Right hindlimb (tissue), 1 donor: Measurements from ENCODE around the gene SARNP.
"Not testable (repeated sequence)": the region's sequence is repeated elsewhere in the genome, so short reads cannot be mapped to it uniquely, and the experiment has no call there.

Experiments used
- DNase-seq: peaks from one replicate; pipeline ENCODE4 v3.0.0-alpha.2; 2018

SARNP gene

GRCh38 chr12:55789171-55789570, 28.4 kb downstream of the SARNP start:
- DNase-seq, result no peak

GRCh38 chr12:55788546-55788945, 29.0 kb downstream of the SARNP start:
- no peak for DNase-seq

DNA sequence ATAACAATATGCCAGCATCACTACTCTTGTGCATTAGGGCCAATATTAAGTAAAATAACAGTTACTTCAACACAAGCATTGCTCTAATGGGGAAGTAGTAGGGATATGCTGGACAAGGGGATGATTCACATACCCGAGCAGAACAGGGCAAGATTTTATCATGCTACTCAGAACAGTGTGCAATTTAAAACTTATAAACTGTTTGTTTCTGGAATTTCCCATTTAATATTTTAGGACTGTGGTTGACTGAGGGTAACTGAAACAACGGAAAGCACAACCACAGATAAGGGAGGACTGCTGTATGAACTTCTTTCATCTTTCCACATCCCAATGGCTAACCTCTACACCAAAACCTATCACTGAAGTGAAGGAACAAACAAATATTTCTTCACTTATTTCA, 36.8 kb downstream of the SARNP start:
- no peak for DNase-seq

- no peak for DNase-seq
Observed at GRCh38 chr12:55777856-55778255, 39.7 kb downstream of the SARNP start.

- DNase-seq, result no peak
Observed at GRCh38 chr12:55771736-55772135, 45.8 kb downstream of the SARNP start.

DNA sequence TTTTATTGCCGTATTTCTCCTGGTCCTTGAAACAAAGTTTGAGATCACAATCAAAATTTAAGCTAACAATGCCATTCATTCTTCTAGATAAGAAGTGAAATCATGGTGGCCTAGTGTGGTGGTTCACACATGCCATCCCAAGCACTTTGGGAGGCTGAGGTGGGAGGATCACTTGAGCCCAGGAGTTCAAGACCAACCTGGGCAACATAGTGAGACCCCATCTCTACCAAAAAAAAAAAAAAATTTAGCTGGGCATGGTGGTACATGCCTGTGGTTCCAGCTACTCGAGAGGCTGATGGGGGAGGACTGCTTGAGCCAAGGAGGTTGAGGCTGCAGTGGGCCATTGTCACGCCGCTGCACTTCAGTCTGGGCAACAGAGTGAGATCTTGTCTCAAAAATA, 50.4 kb downstream of the SARNP start:
- DNase-seq, result no peak

DNA sequence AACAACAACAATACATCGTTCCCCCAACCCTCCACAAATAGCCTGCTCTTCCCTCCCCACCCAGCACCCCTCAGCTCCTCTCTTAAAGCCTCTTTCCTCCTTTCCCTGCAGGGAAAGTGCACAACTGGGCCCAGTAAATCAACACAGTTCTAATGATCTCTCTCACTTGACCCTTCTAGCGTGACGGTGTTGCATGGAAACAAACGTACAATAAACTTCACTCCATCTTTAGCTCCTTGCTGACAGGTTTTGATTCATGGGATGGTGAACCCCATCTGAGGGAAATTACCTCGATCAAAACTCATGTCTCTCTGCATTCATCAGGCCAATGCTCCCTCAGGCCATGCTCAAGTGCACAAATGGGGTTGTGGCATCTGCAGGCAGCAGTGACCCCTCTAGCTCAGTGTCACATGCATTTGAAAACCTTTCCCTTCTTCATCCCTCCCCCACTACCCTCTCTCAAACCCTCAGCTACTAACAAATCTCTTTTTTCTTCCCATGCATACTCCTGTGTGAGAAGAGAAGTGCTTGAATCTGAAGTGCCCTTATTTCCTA, 51.7 kb downstream of the SARNP start:
- DNase-seq, result no peak

DNA sequence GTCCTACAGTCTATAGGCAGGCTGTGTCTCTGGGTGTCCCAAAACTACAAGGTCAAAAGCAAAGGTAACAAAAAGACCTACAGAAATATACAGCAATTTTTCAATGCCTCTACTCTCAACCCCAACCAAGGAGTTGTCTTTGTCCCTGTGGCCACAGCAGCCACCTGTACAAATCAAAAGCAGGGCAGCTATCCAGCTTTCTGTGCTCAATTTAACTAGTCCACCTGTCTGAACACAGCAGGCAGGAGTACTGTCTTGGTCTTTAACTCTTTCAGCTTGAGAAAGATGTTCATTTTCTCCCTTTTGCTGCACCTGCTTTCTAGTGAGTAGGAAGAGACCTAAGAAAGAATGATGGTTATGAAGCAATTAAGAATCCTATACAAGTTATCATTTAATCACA, 54.9 kb downstream of the SARNP start:
- DNase-seq, result no peak

GRCh38 chr12:55760663-55761062, 56.9 kb downstream of the SARNP start:
- no peak for DNase-seq

GRCh38 chr12:55758575-55758974, 58.9 kb downstream of the SARNP start:
- not testable (repeated sequence) for DNase-seq

- DNase-seq, result no peak
Observed at GRCh38 chr12:55757701-55758100, 59.8 kb downstream of the SARNP start.

- DNase-seq, result no peak
Observed at GRCh38 chr12:55755246-55755645, 62.3 kb downstream of the SARNP start.

DNA sequence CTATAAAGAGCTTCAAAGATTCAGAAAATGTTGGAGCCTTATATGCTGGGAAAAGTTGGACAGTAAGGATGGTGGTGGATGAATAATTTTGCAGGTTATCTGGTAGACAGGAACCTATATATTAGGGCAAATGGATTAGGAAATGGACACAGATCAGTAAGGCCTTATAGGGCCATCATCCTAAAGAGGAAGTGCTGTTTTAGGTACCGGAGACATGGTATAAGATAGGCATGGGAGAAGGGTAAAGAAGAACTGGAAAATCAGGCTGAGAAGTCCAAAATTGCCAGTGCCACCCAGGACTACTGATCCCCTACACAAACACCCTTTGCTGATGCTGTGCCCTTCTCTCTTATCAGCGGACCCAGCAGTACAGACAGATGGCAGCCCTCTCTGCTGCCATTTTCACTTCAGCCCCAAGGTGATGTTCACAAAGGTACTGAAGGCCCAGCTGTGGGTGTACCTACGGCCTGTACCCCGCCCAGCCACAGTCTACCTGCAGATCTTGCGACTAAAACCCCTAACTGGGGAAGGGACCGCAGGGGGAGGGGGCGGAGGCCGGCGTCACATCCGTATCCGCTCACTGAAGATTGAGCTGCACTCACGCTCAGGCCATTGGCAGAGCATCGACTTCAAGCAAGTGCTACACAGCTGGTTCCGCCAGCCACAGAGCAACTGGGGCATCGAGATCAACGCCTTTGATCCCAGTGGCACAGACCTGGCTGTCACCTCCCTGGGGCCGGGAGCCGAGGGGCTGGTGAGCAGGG, 69.1 kb downstream of the SARNP start:
- DNase-seq, result no peak

GRCh38 chr12:55746913-55747231, 70.7 kb downstream of the SARNP start:
- no peak for DNase-seq

DNA sequence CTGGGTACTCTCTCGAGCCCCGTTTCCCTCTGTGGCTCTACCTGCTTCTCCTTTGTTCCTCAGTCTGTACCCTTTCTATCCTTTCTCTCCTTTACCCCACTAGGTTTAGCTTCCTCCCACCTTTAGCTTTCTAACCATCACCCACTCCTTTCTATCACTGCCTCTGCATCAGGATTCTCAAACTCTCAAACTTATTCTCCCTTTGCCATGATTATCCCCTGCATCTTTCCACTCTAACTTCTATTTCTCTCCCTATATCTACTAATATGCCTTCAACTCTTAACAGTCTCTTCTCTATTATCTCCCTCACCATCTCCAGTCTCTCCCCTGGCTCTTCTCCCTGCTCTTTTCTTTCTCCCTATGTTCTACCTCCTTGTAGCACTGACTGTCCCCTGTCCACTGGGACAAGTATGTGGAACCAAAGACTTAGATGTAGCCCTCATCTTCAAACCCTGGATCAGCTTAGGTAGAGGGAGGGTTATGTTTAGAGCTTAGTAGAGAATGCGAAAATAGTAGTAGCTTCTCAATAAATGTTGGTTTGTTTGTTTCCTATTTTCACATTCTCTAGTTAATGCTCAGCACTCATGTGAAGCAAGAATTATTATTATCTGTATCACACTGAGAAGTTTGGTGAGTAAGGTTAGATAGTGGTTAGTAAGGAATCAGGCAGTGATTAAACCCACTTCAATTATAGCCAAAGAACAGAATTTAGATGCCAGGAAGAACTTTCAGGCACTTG, 71.2 kb downstream of the SARNP start:
- no peak for DNase-seq

- peak; percentile 64 for DNase-seq
Observed at GRCh38 chr12:55745361-55746173, 72.0 kb downstream of the SARNP start.

DNA sequence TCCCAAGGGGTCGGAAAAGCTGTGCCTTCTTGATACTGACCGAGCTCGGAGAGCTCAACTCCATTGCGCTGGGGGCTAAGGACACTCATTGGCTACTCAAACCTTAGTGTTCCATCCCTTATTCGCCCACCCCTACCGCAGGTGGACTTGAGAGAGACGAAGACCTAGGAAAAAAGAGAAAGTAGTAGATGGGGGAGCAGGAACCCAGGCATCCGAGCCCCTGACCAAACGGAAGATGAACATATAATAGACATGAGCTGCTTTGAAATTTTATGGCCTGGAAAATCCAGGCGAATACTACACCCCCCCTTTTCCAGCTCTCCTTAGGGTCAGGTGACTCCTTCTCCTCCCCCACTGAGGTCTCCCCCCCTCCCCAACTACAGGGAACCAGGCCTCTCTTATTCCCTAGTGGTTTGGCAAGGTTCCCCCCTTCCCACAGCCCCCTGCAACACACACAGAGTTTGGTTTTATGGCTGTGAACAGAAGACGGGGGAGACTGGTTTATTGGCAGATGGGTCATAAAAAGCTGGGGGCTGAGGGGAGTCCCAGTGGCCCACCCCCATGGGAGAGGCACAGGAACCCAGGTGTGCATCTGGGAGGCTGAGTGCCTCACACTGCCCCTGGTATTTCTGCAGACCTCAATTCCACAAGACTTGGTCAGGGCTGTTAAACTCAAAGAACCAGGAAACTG, 73.0 kb downstream of the SARNP start:
- no peak for DNase-seq

- DNase-seq, result peak; percentile 75
Observed at GRCh38 chr12:55743406-55744339, 73.9 kb downstream of the SARNP start.

DNA sequence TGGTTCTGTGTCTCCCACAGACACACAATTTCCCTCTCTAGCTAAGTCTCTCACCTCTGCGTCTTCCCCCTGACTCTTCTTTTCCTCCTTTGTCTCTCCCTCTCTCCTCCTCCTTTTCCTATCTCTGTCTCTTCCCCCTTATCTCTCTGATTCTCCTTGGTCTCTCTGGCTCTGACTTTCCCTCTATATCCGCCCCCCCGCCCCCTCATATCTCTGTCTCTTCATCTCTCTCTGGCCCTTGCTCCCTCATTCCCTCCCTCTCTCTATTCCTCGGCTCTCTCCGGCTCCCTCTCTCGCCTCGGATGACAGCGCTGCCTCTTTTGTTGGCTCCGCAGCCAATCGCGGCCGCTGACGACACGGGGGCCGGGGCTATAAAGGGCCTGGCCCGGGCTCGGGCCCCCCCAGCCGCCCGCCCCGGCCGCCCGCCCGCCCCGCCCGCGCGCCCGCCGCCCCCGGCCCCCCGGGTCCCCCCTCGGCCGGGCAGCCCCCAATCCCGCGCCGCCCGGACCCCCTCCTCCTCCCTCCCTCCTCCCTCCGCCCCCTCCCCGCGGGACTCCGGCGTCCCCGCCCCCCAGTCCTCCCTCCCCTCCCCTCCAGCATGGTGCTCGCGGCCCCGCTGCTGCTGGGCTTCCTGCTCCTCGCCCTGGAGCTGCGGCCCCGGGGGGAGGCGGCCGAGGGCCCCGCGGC, 74.7 kb downstream of the SARNP start, which contains the start of gene GDF11:
Gene GDF11 (plus strand): TSS at position 404 of the 687 bp plus-strand sequence. CDS start 195 bp downstream, at position 599.
- DNase-seq, result peak; percentile 92

- no peak for DNase-seq
Observed at GRCh38 chr12:55741931-55742680, 75.4 kb downstream of the SARNP start.
